C4-2B (cell line): ENCODE data around the gene KRTAP12-2.

Source experiments
- ZFX ChIP-seq: fragments of 450-650 bp; IDR thresholded peaks from 2 replicates; pipeline ENCODE4 v1.6.1; 2017
- TF ChIP-seq, protein P1 (sequence below): fragments of 450-650 bp; conservative IDR thresholded peaks from 2 replicates; pipeline ENCODE4 v1.5.1; 2017; ENCODE audit warnings: mild to moderate bottlenecking

DNA sequence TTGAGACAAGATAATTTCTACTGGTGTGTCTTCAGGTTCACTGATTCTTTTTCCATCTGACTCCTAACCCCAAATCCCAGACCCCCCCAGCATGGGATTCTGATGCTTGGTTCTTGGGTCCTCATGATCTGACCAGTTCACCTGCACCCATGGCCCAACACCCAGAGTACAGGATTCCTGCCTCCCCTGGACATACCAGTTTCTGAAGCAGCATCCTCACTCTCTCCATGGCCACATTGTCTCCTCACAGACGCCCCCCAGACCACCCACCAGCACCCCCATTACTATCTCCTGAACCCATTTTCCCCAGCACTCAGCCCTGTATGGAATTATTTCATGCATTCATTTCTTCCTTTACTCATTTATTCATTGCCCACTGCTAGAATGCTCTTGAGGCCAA is 9.9 kb downstream of the KRTAP12-2 start:
- TF ChIP-seq, protein P1, sequence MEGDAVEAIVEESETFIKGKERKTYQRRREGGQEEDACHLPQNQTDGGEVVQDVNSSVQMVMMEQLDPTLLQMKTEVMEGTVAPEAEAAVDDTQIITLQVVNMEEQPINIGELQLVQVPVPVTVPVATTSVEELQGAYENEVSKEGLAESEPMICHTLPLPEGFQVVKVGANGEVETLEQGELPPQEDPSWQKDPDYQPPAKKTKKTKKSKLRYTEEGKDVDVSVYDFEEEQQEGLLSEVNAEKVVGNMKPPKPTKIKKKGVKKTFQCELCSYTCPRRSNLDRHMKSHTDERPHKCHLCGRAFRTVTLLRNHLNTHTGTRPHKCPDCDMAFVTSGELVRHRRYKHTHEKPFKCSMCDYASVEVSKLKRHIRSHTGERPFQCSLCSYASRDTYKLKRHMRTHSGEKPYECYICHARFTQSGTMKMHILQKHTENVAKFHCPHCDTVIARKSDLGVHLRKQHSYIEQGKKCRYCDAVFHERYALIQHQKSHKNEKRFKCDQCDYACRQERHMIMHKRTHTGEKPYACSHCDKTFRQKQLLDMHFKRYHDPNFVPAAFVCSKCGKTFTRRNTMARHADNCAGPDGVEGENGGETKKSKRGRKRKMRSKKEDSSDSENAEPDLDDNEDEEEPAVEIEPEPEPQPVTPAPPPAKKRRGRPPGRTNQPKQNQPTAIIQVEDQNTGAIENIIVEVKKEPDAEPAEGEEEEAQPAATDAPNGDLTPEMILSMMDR: no peak
- no peak for TF ChIP-seq ZFX
